Measurements from ENCODE around the gene AHDC1.

DNA sequence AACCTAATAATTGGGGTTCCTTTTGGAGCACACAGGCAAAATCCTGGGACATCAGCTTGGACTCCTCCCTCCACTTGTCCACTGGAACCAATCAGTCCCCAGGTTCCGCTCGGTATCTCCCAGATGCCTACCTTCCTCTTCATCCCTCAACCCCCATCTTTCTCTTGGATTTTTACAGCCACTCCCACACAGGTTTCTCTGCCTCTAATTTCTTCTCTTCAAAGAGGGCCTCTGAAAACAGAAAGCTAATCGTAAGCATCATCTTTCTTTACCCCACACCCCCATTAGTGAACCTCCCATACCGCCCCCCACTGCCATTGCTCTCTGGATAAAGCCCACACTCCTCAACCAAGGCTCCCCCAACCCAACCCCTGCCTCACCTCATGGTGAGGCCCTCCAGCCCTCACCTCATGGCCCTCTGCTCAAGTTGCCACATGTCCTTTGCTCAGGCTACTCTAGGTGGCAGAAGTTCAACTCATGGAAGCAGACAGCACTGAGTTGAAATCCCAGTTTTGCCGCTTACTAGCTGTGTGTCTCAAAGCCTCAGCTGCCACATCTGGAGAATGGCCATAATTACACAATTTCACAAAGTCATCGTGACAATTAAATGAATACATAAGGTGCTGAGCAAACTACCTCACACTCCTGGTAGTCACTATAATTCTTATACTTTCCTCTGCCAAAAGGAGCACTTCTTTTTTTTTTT lies 95.8 kb downstream of the AHDC1 start:
- TF ChIP-seq CTCF (IDR thresholded peaks at IDR 0.05 in 2 of 3, conservative IDR thresholded peaks at IDR 0.05 in 1 of 3; ENCODE audit: borderline replicate concordance in 1 of 3, insufficient read depth in 1 of 3, low read depth in 2 of 3, low read length in 2 of 3) (no peak; a peak in 1 of 6 replicates), FOSL1 (IDR thresholded peaks at IDR 0.05; ENCODE audit: low read depth) (no peak), EZH2phosphoT487 (IDR thresholded peaks at IDR 0.05; ENCODE audit: borderline replicate concordance) (no peak), POLR2A (IDR thresholded peaks at IDR 0.05; ENCODE audit: borderline replicate concordance, extremely low read depth, insufficient read depth, insufficient read length) (no peak)

All from HCT116 (cell line).